ENCODE results near the gene RNF14.

RNF14 gene

DNA sequence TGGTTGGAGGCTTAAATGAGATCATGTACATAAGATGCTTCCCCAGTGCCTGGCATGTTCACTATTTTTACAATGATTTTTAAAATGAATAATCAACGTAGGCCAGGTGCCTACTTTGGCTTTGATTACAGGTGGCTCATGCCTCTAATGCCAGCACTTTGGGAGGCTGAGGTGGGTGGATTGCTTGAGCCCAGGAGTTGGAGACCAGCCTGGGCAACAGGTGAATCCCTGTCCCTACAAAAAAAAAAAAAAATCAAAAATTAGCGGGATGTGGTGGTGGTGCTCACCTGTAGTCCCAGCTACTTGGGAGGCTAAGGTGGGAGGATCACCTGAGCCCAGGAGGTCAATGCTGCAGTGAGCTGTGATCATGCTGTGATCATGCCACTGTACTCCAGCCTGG, 20.1 kb upstream of the RNF14 start:
- Histone ChIP-seq H3K36me3 (ENCODE audit: control insufficient read depth in 1 of 2, insufficient read depth in 2 of 2, low read length in 2 of 2) (peaks cover 0 to under 1% of the 10 kb centered on the region in 2 donors), H3K4me1 (ENCODE audit: control insufficient read depth in 1 of 2, insufficient read depth in 2 of 2, low read length in 2 of 2) (no peaks in the 10 kb centered on the region)

DNA sequence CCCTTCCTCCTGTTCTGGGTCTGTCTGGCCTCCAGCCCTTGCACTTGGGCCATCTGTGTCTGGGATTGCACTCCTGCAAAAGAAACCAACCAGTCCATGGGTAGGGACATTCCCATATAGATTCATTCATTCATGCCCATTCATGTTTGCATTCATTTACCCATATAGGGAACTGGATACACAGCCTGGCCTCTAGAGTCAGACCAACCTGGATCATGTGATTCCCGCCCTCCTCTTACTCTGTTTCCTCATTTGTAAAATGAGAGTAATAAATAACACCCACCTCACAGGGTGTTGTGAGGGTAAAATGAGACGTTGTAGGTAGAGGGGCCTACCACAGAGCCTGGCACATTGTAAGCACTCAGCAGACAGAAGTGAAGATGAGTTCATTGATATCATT, 19.4 kb upstream of the RNF14 start:
- Histone ChIP-seq H3K9ac (ENCODE audit: low read depth in 1 of 2, low read length in 2 of 2) (no peak overlapping the region), H3K4me3 (ENCODE audit: low read depth in 1 of 2, low read length in 2 of 2) (no peak overlapping the region), H3K4me1 (ENCODE audit: control insufficient read depth in 1 of 2, insufficient read depth in 2 of 2, low read length in 2 of 2) (no peaks in the 10 kb centered on the region), H3K27ac (ENCODE audit: low read depth, low read length) (no peak overlapping the region), H3K27me3 (ENCODE audit: control insufficient read depth in 1 of 2, insufficient read depth in 2 of 2, low read length in 2 of 2) (no peaks in the 10 kb centered on the region), H3K36me3 (ENCODE audit: control insufficient read depth in 1 of 2, insufficient read depth in 2 of 2, low read length in 2 of 2) (no peaks in the 10 kb centered on the region), H3K9me3 (ENCODE audit: control insufficient read depth in 1 of 2, low read length in 2 of 2) (no peaks in the 10 kb centered on the region)

More for the DNA sequence above, 20.1 kb upstream of the RNF14 start:
- no peaks in the 10 kb centered on the region for H3K27me3 ChIP-seq (ENCODE audit: control insufficient read depth in 1 of 2, insufficient read depth in 2 of 2, low read length in 2 of 2)
- H3K27ac ChIP-seq (ENCODE audit: low read depth, low read length) = no peak overlapping the region
- H3K9ac ChIP-seq (ENCODE audit: low read depth in 1 of 2, low read length in 2 of 2) = no peak overlapping the region
- no peak overlapping the region for H3K4me3 ChIP-seq (ENCODE audit: low read depth in 1 of 2, low read length in 2 of 2)
- H3K9me3 ChIP-seq (ENCODE audit: control insufficient read depth in 1 of 2, low read length in 2 of 2) = no peaks in the 10 kb centered on the region

DNA sequence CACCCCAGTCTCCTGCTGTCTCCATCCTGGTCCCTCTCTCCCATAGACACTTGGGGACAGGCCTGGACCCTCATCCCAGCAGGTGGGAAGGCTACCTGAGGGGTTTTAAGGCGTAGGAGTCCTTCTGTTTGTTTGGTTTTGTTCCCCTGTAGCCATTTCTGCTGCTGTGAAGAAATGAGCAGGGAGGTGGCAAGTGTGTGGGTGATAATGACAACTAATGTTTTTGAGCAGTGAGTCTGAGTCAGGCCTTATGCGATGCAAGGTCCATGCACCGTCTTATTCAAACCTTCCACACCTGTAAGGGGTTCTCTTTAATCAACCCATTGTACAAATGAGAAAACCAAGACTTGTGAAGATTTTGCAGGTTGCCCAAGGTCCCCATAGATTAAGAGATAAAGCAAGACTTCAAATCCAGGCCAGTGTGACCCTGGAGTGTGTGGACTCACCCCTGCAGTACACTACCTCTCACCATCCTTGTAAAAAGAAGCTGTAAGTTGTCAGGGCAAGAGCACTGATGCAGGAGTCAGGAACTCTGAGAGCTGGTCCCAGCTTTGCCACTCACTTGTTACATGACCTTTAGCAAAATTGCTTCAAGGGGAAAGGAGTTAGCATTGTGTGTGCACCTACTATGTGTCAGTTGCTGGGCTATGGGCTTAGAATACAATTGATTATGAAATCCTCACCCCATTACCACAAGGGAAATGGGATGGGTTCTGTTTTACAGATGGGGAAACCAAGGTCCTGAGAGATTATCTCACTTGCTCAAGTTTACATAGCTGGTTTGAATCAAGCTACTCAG, 18.5 kb upstream of the RNF14 start:
- Histone ChIP-seq H3K36me3 (ENCODE audit: control insufficient read depth in 1 of 2, insufficient read depth in 2 of 2, low read length in 2 of 2) (no peaks in the 10 kb centered on the region), H3K9ac (ENCODE audit: low read depth in 1 of 2, low read length in 2 of 2) (no peak overlapping the region), H3K4me1 (ENCODE audit: control insufficient read depth in 1 of 2, insufficient read depth in 2 of 2, low read length in 2 of 2) (no peaks in the 10 kb centered on the region), H3K9me3 (ENCODE audit: control insufficient read depth in 1 of 2, low read length in 2 of 2) (no peaks in the 10 kb centered on the region), H3K27me3 (ENCODE audit: control insufficient read depth in 1 of 2, insufficient read depth in 2 of 2, low read length in 2 of 2) (no peaks in the 10 kb centered on the region), H3K27ac (ENCODE audit: low read depth, low read length) (no peak overlapping the region), H3K4me3 (ENCODE audit: low read depth in 1 of 2, low read length in 2 of 2) (no peak overlapping the region)

GRCh38 chr5:141951332-141951781, 17.5 kb upstream of the RNF14 start:
- H3K4me1 ChIP-seq (ENCODE audit: control insufficient read depth in 1 of 2, insufficient read depth in 2 of 2, low read length in 2 of 2) = no peaks in the 10 kb centered on the region

DNA sequence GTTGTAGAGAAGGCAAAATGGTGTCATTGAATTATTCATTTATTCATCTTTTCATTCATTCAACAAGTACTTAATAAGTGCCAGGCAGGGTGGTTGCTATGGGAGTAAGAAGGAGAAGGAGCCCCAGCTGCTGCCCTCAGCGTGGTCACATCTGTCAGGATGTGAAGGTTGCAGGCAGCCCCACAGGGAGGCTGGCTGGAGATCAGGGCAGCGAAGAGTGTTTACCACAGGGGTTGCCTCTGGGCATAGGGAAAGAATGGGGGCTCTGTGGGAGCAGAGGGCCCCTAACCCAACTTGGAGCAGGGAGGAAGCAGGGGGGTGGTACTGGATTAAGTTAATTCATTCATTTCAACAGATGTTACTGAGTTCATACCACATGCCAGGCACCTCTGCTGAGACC, 16.9 kb upstream of the RNF14 start:
- H3K9ac ChIP-seq (ENCODE audit: low read depth in 1 of 2, low read length in 2 of 2) = no peak overlapping the region
- H3K4me1 ChIP-seq (ENCODE audit: control insufficient read depth in 1 of 2, insufficient read depth in 2 of 2, low read length in 2 of 2) = no peaks in the 10 kb centered on the region
- H3K9me3 ChIP-seq (ENCODE audit: control insufficient read depth in 1 of 2, low read length in 2 of 2) = no peaks in the 10 kb centered on the region
- no peak overlapping the region for H3K4me3 ChIP-seq (ENCODE audit: low read depth in 1 of 2, low read length in 2 of 2)
- no peaks in the 10 kb centered on the region for H3K27me3 ChIP-seq (ENCODE audit: control insufficient read depth in 1 of 2, insufficient read depth in 2 of 2, low read length in 2 of 2)
- H3K27ac ChIP-seq (ENCODE audit: low read depth, low read length) = no peak overlapping the region
- H3K36me3 ChIP-seq (ENCODE audit: control insufficient read depth in 1 of 2, insufficient read depth in 2 of 2, low read length in 2 of 2) = no peaks in the 10 kb centered on the region

More at GRCh38 chr5:141951332-141951781, 17.5 kb upstream of the RNF14 start:
- H3K9me3 ChIP-seq (ENCODE audit: control insufficient read depth in 1 of 2, low read length in 2 of 2) = no peaks in the 10 kb centered on the region
- no peaks in the 10 kb centered on the region for H3K27me3 ChIP-seq (ENCODE audit: control insufficient read depth in 1 of 2, insufficient read depth in 2 of 2, low read length in 2 of 2)
- H3K4me3 ChIP-seq (ENCODE audit: low read depth in 1 of 2, low read length in 2 of 2) = no peak overlapping the region
- H3K27ac ChIP-seq (ENCODE audit: low read depth, low read length) = no peak overlapping the region
- no peak overlapping the region for H3K9ac ChIP-seq (ENCODE audit: low read depth in 1 of 2, low read length in 2 of 2)
- H3K36me3 ChIP-seq (ENCODE audit: control insufficient read depth in 1 of 2, insufficient read depth in 2 of 2, low read length in 2 of 2) = no peaks in the 10 kb centered on the region

- H3K4me3 ChIP-seq (ENCODE audit: low read depth in 1 of 2, low read length in 2 of 2) = no peak overlapping the region
- no peak overlapping the region for H3K9ac ChIP-seq (ENCODE audit: low read depth in 1 of 2, low read length in 2 of 2)
- H3K36me3 ChIP-seq (ENCODE audit: control insufficient read depth in 1 of 2, insufficient read depth in 2 of 2, low read length in 2 of 2) = no peaks in the 10 kb centered on the region
- H3K9me3 ChIP-seq (ENCODE audit: control insufficient read depth in 1 of 2, low read length in 2 of 2) = no peaks in the 10 kb centered on the region
- peaks cover 7 to 14% of the 10 kb centered on the region in 2 donors for H3K4me1 ChIP-seq (ENCODE audit: control insufficient read depth in 1 of 2, insufficient read depth in 2 of 2, low read length in 2 of 2)
- no peaks in the 10 kb centered on the region for H3K27me3 ChIP-seq (ENCODE audit: control insufficient read depth in 1 of 2, insufficient read depth in 2 of 2, low read length in 2 of 2)
- no peak overlapping the region for H3K27ac ChIP-seq (ENCODE audit: low read depth, low read length)
Measured at GRCh38 chr5:141954194-141954593, 14.7 kb upstream of the RNF14 start.

DNA sequence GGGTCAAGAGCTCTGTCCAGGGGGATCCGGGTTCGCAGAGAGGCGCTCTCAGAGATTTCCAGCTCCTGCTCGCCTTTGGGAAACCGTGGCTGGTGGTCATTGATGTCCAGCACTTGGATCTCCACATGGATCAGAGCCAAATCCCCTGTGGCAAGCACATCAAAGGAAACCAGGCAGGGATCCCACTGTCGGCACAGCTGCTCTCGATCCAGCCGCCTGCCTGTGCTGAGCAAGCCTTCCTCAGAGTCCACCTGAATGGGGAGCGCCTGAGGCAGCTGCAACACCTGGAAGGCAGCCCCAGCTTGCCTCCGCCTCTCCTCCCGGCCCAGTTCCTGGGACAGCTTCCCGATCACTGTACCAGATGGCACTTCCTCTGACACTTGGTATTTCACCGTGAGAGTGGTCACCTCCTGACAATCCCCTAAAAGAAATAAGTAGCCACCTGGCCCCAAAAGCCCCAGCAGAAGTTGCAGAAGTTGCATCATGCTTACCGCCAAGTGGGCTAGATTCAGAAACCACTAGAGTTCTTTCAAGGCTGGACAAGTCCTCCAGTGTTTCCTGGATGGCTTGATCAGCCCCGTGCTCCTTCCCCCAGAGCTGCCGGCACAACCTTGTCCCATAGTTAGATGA, 11.4 kb upstream of the RNF14 start:
- Histone ChIP-seq H3K36me3 (ENCODE audit: control insufficient read depth in 1 of 2, insufficient read depth in 2 of 2, low read length in 2 of 2) (no peaks in the 10 kb centered on the region), H3K4me1 (ENCODE audit: control insufficient read depth in 1 of 2, insufficient read depth in 2 of 2, low read length in 2 of 2) (peaks cover 7 to 29% of the 10 kb centered on the region in 2 donors), H3K27me3 (ENCODE audit: control insufficient read depth in 1 of 2, insufficient read depth in 2 of 2, low read length in 2 of 2) (no peaks in the 10 kb centered on the region), H3K27ac (ENCODE audit: low read depth, low read length) (peak overlapping the region; percentile 44), H3K4me3 (ENCODE audit: low read depth in 1 of 2, low read length in 2 of 2) (peak overlapping the region in 1 of 2 donors; percentile 29), H3K9me3 (ENCODE audit: control insufficient read depth in 1 of 2, low read length in 2 of 2) (no peaks in the 10 kb centered on the region), H3K9ac (ENCODE audit: low read depth in 1 of 2, low read length in 2 of 2) (no peak overlapping the region)

DNA sequence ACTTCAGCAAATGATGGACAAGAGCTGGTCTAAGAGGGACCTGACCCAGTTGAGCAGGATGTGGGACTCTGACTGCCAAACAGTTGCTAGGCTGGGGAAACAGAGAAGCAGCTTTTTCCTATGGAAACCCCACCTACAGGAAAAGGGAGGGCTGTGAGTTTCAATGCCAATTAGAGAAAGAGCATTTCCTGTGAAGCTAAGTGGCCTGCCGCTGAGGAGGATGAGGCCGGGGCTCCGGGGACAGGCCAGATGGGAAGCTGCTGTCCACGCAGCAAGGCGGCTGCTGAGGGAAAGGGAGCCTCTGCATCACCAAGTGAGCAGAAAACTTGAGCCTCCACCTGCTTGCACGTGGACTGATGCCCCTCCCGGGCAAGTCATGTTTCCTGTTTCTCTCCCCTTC, 10.8 kb upstream of the RNF14 start, which contains the start of gene PCDH12:
Gene PCDH12, minus strand, starts transcription at position 90 of the 400 bp plus-strand sequence. CDS start 351 bp downstream, outside the sequence.
- Histone ChIP-seq H3K36me3 (ENCODE audit: control insufficient read depth in 1 of 2, insufficient read depth in 2 of 2, low read length in 2 of 2) (no peaks in the 10 kb centered on the region), H3K27ac (ENCODE audit: low read depth, low read length) (peak within 1 kb of the TSS; percentile 44), H3K9ac (ENCODE audit: low read depth in 1 of 2, low read length in 2 of 2) (no peak within 1 kb of the TSS), H3K27me3 (ENCODE audit: control insufficient read depth in 1 of 2, insufficient read depth in 2 of 2, low read length in 2 of 2) (no peaks in the 10 kb centered on the region), H3K4me1 (ENCODE audit: control insufficient read depth in 1 of 2, insufficient read depth in 2 of 2, low read length in 2 of 2) (peaks cover 7 to 29% of the 10 kb centered on the region in 2 donors), H3K4me3 (ENCODE audit: low read depth in 1 of 2, low read length in 2 of 2) (peak within 1 kb of the TSS in 1 of 2 donors; percentile 29), H3K9me3 (ENCODE audit: control insufficient read depth in 1 of 2, low read length in 2 of 2) (no peaks in the 10 kb centered on the region)

- Histone ChIP-seq H3K4me3 (ENCODE audit: low read depth in 1 of 2, low read length in 2 of 2) (no peak overlapping the region), H3K27me3 (ENCODE audit: control insufficient read depth in 1 of 2, insufficient read depth in 2 of 2, low read length in 2 of 2) (no peaks in the 10 kb centered on the region), H3K9me3 (ENCODE audit: control insufficient read depth in 1 of 2, low read length in 2 of 2) (no peaks in the 10 kb centered on the region), H3K4me1 (ENCODE audit: control insufficient read depth in 1 of 2, insufficient read depth in 2 of 2, low read length in 2 of 2) (peaks cover 7 to 29% of the 10 kb centered on the region in 2 donors), H3K36me3 (ENCODE audit: control insufficient read depth in 1 of 2, insufficient read depth in 2 of 2, low read length in 2 of 2) (no peaks in the 10 kb centered on the region), H3K27ac (ENCODE audit: low read depth, low read length) (no peak overlapping the region), H3K9ac (ENCODE audit: low read depth in 1 of 2, low read length in 2 of 2) (no peak overlapping the region)
Measured at GRCh38 chr5:141958546-141959172, 10.2 kb upstream of the RNF14 start.

DNA sequence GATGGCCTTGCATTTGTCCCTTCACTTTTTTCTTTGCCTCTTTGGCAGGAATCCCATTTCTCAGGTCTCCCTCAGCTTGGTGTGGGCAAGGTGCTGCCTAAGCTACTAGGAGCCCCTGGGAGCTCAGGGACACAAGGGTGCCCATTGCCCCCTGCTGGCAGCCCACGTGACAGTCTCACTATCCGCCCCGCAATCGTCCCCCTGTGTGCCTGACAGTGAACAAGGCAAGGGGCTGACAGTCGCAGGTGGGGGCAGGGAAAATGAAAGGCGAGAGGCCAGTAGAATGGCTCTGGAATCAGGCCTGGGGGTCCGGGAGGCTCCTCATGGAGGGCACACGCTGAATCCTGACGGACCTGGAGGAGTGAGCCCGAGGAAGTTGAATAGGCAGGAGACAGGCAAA, 8.9 kb upstream of the RNF14 start:
- Histone ChIP-seq H3K9me3 (ENCODE audit: control insufficient read depth in 1 of 2, low read length in 2 of 2) (no peaks in the 10 kb centered on the region), H3K4me1 (ENCODE audit: control insufficient read depth in 1 of 2, insufficient read depth in 2 of 2, low read length in 2 of 2) (peaks cover 7 to 29% of the 10 kb centered on the region in 2 donors), H3K36me3 (ENCODE audit: control insufficient read depth in 1 of 2, insufficient read depth in 2 of 2, low read length in 2 of 2) (no peaks in the 10 kb centered on the region), H3K4me3 (ENCODE audit: low read depth in 1 of 2, low read length in 2 of 2) (no peak overlapping the region), H3K9ac (ENCODE audit: low read depth in 1 of 2, low read length in 2 of 2) (no peak overlapping the region), H3K27me3 (ENCODE audit: control insufficient read depth in 1 of 2, insufficient read depth in 2 of 2, low read length in 2 of 2) (no peaks in the 10 kb centered on the region), H3K27ac (ENCODE audit: low read depth, low read length) (no peak overlapping the region)
